Fibroblast of lung (primary cell): Measurements from ENCODE around the gene SPATA16. TPM values are rescaled to one million over a fixed set of nuclear protein-coding genes. Genes with fewer than 3 reads are reported as not detected.
A peak's percentile ranks its signal among the peaks of the same experiment; 100 is the strongest.
"Not testable (repeated sequence)": the region's sequence is repeated elsewhere in the genome, so short reads cannot be mapped to it uniquely, and the experiment has no call there.

ENCODE experiments used
- DNase-seq, 2 donors: peaks; one replicate each; pipeline versions ENCODE4 v3.0.0 to v3.0.0-alpha.2; 2010; ENCODE audit warnings: low read depth in 2 of 2
- H2AFZ ChIP-seq: 2 replicates; pipeline ENCODE4 v1.5.1; 2012; ENCODE audit warnings: low read length, control low read depth, inconsistent platforms
- H3K27ac ChIP-seq: 2 replicates; pipeline ENCODE4 v1.5.1; 2011; ENCODE audit warnings: low read length, control low read depth; ENCODE audit not compliant: insufficient read depth
- H3K27me3 ChIP-seq: 2 replicates; pipeline ENCODE4 v1.5.1; 2011; ENCODE audit warnings: mild to moderate bottlenecking, low read length; ENCODE audit not compliant: control insufficient read depth, insufficient read depth
- H3K36me3 ChIP-seq: 2 replicates; pipeline ENCODE4 v1.5.1; 2011; ENCODE audit warnings: low read length; ENCODE audit not compliant: control insufficient read depth, insufficient read depth
- H3K4me1 ChIP-seq: 2 replicates; pipeline ENCODE4 v1.5.1; 2011; ENCODE audit warnings: low read length; ENCODE audit not compliant: control insufficient read depth, insufficient read depth; ENCODE audit errors: extremely low read depth
- H3K4me2 ChIP-seq: 2 replicates; pipeline ENCODE4 v1.5.1; 2011; ENCODE audit warnings: low read length, control low read depth; ENCODE audit not compliant: insufficient read depth; ENCODE audit errors: extremely low read depth
- H3K4me3 ChIP-seq, 4 experiments: fragments of 200-600 bp in 1 of 4; sonication (generic) in 1 of 4; replicated peaks in 1 of 4; 2 replicates each; pipeline ENCODE4 v1.5.1; 2011 to 2016; ENCODE audit warnings: low read length in 4 of 4, low read depth in 3 of 4, mild to moderate bottlenecking in 3 of 4, control low read depth in 2 of 4, inconsistent platforms in 1 of 4, mixed read lengths in 1 of 4; ENCODE audit not compliant: insufficient read depth in 1 of 4; ENCODE audit errors: control extremely low read depth in 1 of 4
- H3K79me2 ChIP-seq: 2 replicates; pipeline ENCODE4 v1.5.1; 2012; ENCODE audit warnings: mild to moderate bottlenecking, low read length, inconsistent platforms; ENCODE audit not compliant: control insufficient read depth, insufficient read depth
- H3K9ac ChIP-seq: 2 replicates; pipeline ENCODE4 v1.5.1; 2011; ENCODE audit warnings: mild to moderate bottlenecking, low read length, control low read depth; ENCODE audit not compliant: insufficient read depth
- H3K9me3 ChIP-seq: 2 replicates; pipeline ENCODE4 v1.5.1; 2012; ENCODE audit warnings: low read depth, low read length; ENCODE audit not compliant: control insufficient read depth, insufficient read depth
- H4K20me1 ChIP-seq: 2 replicates; pipeline ENCODE4 v1.5.1; 2011; ENCODE audit warnings: low read length; ENCODE audit not compliant: control insufficient read depth, insufficient read depth; ENCODE audit errors: extremely low read depth
- CTCF ChIP-seq, 2 donors: IDR thresholded peaks in 1 of 2; conservative IDR thresholded peaks in 1 of 2; 1 replicate in 1 of 2; 2 replicates in 1 of 2; pipeline ENCODE4 v1.5.1; 2011 to 2012; ENCODE audit warnings: low read length in 2 of 2, control low read depth in 1 of 2, inconsistent platforms in 1 of 2, low read depth in 1 of 2, mild to moderate bottlenecking in 1 of 2
- EZH2 ChIP-seq: IDR thresholded peaks from 2 replicates; pipeline ENCODE4 v1.5.1; 2012; ENCODE audit warnings: low read length, control low read depth, mild to moderate bottlenecking; ENCODE audit errors: missing control alignments
- polyA plus RNA-seq, 2 donors: library from polyadenylated mRNA; depleted of rRNA in 1 of 2; stranded (reverse) in 1 of 2; unstranded in 1 of 2; fragments of >200 nt; gene quantifications; 2 replicates each; pipeline ENCODE4 v1.2.1, GENCODE V29; 2011 to 2012; ENCODE audit warnings: missing spikeins in 1 of 2
- total RNA-seq: library from RNA; depleted of rRNA; stranded (reverse); fragments of >200 nt; gene quantifications from 2 replicates; pipeline ENCODE4 v1.2.1, GENCODE V29; 2014

The SPATA16 gene
- total and polyA plus RNA-seq, 2 donors (not counting 1 experiment from before 2014, with no cell fraction given): not detected

DNA sequence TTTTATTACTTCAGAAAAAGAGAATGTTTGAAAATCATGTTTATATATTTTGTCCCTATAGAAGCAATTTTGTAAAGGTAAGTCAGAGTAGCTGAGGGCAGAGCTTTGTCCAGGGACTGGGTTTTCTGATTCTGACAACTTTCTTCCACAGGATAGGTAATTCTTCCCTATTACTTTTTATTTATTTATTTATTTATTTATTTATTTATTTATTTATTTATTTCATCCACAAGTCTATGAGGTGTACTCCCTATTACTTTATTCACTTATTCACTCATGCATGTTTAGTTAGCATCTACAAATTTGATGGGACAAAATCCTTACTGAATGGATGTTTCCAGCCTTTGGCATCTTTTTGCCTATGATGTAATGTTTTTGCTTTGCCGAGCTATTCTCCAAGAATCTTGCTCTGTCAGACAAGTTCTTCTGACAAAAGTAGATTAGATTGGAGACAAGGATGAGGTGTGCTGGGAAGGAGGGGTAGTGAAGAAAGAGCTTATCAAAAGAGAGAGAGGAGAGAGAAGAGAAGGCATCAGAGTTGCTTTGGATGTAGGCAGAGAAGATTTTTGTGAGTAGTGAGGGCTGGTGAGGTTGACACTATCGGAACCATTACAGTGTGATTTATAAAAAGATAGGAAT is 119.4 kb downstream of the SPATA16 start:
- H3K4me3 ChIP-seq: no peak overlapping the region
- H3K79me2 ChIP-seq: no peaks in the 10 kb centered on the region
- H3K27ac ChIP-seq: no peak overlapping the region
- no peaks in the 10 kb centered on the region for H3K9me3 ChIP-seq
- no peak overlapping the region for H2AFZ ChIP-seq
- DNase-seq: no peak
- H3K27me3 ChIP-seq: no peaks in the 10 kb centered on the region
- H3K4me2 ChIP-seq: no peak overlapping the region
- H3K4me1 ChIP-seq: no peaks in the 10 kb centered on the region
- no peaks in the 10 kb centered on the region for H3K36me3 ChIP-seq
- no peaks in the 10 kb centered on the region for H4K20me1 ChIP-seq
- H3K9ac ChIP-seq: no peak overlapping the region
- no peak for TF ChIP-seq CTCF (conservative IDR thresholded peaks at IDR 0.05 in 1 of 2, IDR thresholded peaks at IDR 0.05 in 1 of 2; ENCODE audit: low read depth in 1 of 2, low read length in 2 of 2)
- TF ChIP-seq EZH2: no peak

- H3K36me3 ChIP-seq, H3K27ac ChIP-seq, H3K4me2 ChIP-seq, H3K4me3 ChIP-seq, H3K27me3 ChIP-seq, H3K79me2 ChIP-seq, H4K20me1 ChIP-seq, H3K9ac ChIP-seq, H3K9me3 ChIP-seq, DNase-seq, H2AFZ ChIP-seq, H3K4me1 ChIP-seq: not testable (repeated sequence)
Measured at GRCh38 chr3:173020128-173020527, 120.9 kb downstream of the SPATA16 start.

DNA sequence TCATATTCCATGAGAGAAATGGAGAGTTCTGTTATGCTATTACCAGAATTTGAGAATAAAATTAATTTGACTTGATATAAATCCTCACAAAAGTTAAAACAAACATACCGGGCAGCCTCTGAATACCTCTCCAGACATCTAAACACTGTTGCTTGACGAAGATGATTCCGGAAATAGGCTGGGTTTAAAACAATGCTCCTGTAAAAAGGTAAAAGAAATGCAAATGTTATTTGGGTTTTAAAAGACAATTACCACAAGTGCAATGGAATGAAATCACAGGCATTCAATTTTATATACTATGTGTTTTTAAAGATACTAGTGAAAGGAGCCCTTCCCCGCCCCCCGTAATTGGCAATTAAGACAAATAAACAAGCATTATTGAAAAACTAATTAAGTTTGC is 121.7 kb downstream of the SPATA16 start:
- no peak overlapping the region for H3K27ac ChIP-seq
- no peak overlapping the region for H3K4me3 ChIP-seq
- H3K9me3 ChIP-seq: no peaks in the 10 kb centered on the region
- TF ChIP-seq EZH2: no peak
- no peaks in the 10 kb centered on the region for H3K4me1 ChIP-seq
- no peak overlapping the region for H3K4me2 ChIP-seq
- H4K20me1 ChIP-seq: no peaks in the 10 kb centered on the region
- H3K79me2 ChIP-seq: no peaks in the 10 kb centered on the region
- no peaks in the 10 kb centered on the region for H3K27me3 ChIP-seq
- H3K9ac ChIP-seq: no peak overlapping the region
- no peak overlapping the region for H2AFZ ChIP-seq
- H3K36me3 ChIP-seq: no peaks in the 10 kb centered on the region
- DNase-seq: no peak

DNA sequence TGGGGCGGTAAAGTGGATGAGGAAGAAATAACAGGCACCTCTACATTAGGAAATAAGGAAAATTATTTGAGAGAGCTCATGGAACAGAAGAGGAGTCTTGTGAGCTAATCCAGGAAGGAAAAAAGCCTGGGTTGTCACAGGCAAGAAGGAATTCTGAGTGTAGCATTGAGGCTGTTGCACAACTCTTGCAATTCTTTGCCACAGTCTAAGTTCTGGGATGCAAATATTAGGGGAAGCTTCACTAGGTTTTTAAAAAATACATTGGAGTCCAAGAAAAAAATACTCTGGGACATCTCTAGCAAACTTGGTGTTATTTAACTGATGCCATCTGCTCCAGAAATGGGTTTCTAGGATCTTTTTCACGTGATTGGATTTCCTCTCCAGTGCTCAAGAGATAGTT is 122.3 kb downstream of the SPATA16 start:
- Histone ChIP-seq H3K79me2 (no peaks in the 10 kb centered on the region), H4K20me1 (no peaks in the 10 kb centered on the region)

More for the DNA sequence above, 122.3 kb downstream of the SPATA16 start:
- Histone ChIP-seq H3K4me3 (no peak overlapping the region), H3K4me2 (no peak overlapping the region), H3K27ac (no peak overlapping the region), H2AFZ (no peak overlapping the region), H3K36me3 (no peaks in the 10 kb centered on the region), H3K9ac (no peak overlapping the region), H3K27me3 (no peaks in the 10 kb centered on the region), H3K4me1 (no peaks in the 10 kb centered on the region), H3K9me3 (no peaks in the 10 kb centered on the region)
- TF ChIP-seq CTCF (conservative IDR thresholded peaks at IDR 0.05 in 1 of 2, IDR thresholded peaks at IDR 0.05 in 1 of 2; ENCODE audit: low read depth in 1 of 2, low read length in 2 of 2) (no peak), EZH2 (no peak)
- peak in 1 of 2 donors; percentile 0 for DNase-seq
